A204.1 (cell line): ENCODE data around the gene EWSR1.
"Not testable (repeated sequence)": the region's sequence is repeated elsewhere in the genome, so short reads cannot be mapped to it uniquely, and the experiment has no call there.

Experiments
- FAIRE-seq: peaks from 2 replicates; lab custom pipeline; 2012; peaks lifted over from hg19 to GRCh38; lab: Jason Lieb, UNC

Gene EWSR1

GRCh38 chr22:29337631-29338284 is 69.7 kb downstream of the EWSR1 start:
- FAIRE-seq = no peak

DNA sequence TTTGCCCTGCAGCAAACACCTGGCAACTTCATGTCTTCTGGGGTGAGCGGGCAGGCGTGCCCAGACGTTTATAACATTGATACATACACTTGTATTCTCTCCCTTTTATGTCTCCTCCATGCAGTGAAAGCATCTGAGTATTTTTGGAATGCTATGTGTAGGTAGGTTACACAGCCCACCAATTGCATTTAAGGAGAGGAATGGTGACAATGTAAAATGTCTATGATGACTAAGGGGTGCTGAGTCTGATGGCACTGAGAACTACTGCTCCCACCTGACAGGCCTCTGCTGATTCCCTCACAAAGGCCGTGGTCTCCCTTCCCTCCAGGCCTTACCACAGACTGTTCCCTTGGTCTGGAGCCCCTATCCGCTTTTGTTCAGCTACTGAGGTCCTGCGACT is 70.3 kb downstream of the EWSR1 start:
- no peak for FAIRE-seq

DNA sequence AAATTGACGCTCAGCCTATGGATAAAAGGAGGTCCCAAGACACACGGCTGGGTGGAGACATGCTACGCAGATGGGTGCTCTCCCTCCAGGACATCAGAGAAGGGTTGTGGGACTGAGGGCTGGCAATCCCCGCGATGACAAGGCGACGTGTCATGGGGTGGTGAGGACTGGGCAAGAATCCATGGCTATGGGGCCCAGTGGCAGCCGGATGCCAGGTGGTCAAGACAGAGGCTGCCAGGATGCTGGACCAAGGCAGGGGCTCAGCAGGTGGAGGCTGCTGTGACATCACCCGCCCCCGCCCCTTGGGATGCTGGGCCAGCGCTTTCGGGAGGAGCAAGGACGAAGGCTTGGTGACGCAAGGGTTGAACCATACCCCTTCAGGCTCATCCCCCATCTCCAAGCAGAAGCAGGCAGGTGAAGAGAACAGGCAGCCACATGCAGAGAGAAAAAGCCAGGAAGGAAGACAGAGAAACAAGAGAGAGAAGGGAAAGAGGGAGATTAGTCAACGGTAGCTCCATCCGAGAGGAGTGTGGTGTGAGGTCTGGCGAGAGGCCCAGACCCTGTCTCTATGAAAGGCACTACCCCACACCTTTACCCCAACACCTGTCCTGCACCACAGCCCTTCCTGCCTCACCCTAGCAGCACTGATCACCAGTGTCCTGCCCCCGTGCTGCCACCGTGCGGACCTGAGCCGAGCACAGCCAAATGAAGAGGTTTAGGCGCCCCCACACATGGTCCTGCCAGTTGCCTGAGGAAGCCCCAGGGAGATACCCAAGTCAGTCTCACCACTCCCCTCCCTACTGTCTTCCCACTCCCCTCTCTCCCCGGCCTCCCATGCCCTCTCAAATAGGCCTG is 71.5 kb downstream of the EWSR1 start:
- no peak for FAIRE-seq

GRCh38 chr22:29340566-29340965 is 72.5 kb downstream of the EWSR1 start:
- FAIRE-seq = no peak

DNA sequence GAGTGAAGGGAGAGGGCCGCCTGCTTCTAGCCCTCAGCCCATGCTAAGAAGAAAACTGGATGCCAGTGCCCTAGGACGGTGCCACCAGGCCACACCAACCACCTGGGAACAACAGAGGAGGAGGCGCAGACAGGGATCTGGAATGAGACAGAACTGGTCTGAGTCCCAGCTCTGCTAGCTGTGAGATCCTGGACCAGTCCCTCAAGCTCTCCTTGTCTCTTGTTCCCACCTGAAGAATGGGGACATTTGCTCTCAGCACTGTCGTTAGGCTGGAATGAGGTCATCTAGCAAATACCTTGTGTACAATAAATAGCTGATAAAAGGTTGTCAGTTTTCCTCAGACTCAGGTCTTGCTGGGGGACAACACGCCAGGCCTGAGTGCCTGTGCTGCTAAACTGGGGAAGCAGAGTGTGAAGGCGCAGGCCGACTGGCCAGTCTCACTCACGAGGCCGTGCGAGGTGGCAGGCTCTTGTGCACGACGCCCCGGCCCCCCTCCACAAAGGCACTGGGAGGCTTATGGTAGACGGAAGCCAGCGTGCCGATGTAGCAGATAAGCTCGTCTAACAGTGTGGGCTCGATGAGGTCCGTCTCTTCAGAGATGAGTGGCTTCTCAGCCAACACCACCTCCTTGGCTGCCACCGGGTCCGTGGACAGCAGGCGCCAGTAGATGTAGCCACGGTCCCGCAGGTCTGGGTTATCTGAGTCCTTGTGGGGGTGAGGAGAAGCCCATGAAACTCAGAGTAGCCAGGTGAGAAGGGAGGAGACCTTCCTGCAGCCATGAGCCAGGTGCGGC is 73.2 kb downstream of the EWSR1 start:
- no peak for FAIRE-seq

GRCh38 chr22:29341849-29342127 is 73.7 kb downstream of the EWSR1 start:
- no peak for FAIRE-seq

DNA sequence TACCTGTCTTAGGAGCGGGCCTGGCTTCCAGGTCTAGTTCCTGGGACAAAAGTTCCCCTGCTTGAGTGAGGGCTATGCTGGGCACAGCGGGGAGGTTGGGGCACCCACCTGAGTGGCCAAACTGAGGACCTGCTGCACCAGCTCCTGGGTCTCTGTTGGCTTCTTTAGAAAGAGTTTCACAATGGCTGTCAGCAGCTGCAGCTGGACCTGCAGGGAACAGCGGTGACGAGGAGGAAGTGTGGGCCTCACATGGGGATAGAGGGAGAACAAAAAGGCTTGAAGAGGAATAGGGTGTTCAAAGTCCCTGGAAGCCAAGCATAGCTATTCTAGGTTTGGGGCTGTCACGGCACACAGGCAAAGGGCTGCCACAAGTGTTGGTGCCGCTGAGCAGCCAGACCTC is 74.1 kb downstream of the EWSR1 start:
- no peak for FAIRE-seq

DNA sequence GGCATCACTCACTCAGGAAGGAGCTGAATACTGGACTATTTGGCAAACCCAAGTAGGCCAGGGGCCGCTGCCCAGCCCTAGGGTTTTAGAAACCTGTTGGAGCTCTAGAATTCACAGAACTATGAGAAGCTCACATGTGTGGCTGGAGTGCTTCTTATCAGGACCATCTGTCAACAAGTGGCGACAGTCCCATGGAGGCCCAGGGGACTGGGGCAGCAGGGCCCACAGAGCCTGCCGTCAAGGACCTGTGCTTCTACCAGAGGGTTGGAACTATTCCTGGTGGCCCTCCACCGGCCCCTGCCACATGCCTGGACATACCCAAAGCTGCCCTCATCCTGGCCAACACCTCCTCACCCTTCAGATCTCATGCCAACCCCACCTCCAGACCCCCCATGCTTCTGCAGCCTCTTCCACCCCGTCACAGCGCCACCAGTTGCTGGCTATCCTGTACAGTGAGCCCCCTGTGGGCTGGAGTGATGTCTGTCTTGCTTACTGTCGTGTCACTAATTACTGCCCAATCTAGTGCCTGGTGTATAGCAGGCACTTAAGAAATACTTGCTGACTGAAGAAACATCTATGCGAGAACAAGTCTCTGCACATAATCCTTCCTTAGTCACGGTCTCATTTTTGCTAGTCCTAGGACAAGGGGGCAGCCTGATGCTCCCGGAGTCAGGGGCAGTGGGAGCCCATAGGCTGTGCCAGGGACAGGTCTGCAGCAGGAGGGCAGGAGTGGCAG is 74.7 kb downstream of the EWSR1 start:
- FAIRE-seq = no peak

GRCh38 chr22:29343313-29343805 is 75.3 kb downstream of the EWSR1 start:
- no peak for FAIRE-seq

DNA sequence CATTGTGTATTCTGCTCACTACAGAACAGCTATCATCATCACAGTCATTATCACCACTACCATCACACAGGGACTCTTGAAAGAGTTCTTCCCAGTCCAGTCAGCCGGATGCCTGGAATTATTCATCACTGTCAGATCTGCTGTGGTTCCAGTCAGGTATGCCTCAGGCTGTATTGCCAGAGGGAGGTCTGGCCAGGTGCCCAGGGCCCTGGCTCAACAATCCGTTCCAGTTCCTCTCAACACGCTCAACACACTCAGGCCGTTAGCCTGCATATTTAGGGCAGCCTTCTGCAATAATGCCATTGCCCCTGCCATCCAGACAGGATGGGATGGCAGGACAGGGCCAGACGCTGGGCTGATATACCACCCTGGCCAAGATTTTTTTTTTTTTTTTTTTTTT is 76.1 kb downstream of the EWSR1 start:
- no peak for FAIRE-seq

GRCh38 chr22:29344889-29345288 is 76.8 kb downstream of the EWSR1 start:
- FAIRE-seq = not testable (repeated sequence)

DNA sequence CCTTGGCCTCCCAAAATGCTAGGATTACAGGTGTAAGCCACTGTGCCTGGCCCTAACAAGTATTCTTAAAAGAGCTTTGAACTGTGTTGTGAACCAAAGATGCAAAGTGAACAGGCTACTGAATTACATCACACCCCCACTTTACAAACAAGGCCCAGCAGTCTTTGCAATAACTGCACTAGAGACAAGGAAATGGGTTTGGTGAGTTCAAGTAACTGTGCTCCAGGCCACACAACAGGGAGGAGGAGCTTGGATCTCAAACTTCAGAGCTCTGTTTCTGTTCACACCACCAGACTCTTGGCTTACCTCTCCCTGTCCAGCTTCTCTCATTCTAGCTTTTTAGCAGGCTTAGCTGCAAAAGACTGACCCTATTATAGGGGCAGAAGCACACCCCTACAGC is 77.9 kb downstream of the EWSR1 start:
- FAIRE-seq = no peak

GRCh38 chr22:29346659-29347058 is 78.6 kb downstream of the EWSR1 start:
- no peak for FAIRE-seq

DNA sequence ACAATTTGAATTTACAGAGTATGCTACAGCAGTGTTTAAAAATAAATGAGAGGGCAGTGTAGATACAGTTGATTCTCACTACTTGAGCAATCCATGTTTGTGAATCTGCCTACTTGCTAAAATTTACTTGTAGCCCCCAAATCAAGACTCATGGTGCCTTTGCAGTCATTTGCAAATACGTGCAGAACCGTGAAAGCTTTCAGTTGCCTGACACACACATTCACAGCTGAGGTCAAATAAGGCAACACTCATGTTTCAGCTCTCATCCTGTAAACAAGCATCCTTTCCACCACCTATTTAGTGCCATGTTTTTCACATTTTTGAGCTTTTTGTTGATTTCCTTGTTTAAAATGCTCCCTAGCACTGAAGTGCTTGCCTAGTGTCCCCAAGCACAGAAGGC is 80.0 kb downstream of the EWSR1 start:
- no peak for FAIRE-seq

DNA sequence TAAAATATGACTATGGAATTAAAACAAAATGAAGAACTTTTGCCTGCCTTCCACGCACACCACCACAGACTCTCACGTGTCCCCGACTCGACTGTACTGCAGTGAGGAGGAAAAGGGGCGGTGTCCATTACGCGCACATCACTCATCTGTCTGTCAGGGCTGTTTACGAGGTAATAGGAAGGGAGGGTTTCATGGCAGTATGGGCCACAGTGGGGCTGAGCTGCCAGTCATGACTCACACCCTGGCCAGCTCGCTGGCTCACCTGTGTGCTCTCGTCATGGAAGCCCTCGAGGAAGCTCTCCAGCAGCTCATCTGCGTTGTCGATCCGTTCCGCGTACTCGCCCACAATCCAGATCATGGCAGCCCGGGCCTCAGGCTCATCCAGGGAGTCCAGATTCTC is 80.9 kb downstream of the EWSR1 start:
- FAIRE-seq = no peak
